A673 (cell line): Measurements from ENCODE around the gene BCAS1.

Experiments used
- EZH2 ChIP-seq: fragments of 200-600 bp; sonication (generic); IDR thresholded peaks from 2 replicates; pipeline ENCODE4 v1.6.1; 2017; ENCODE audit warnings: borderline replicate concordance, low read depth, mild to moderate bottlenecking, mixed read lengths, antibody characterized with exemption, low read length; ENCODE audit not compliant: poor library complexity, severe bottlenecking
- TF ChIP-seq, protein P1 (sequence below): fragments of 300-800, 200-600 bp; sonication (generic); conservative IDR thresholded peaks from 2 replicates; pipeline ENCODE4 v1.5.1; 2017; ENCODE audit warnings: low read depth, mild to moderate bottlenecking, antibody characterized with exemption, low read length, moderate library complexity, mixed read lengths

DNA sequence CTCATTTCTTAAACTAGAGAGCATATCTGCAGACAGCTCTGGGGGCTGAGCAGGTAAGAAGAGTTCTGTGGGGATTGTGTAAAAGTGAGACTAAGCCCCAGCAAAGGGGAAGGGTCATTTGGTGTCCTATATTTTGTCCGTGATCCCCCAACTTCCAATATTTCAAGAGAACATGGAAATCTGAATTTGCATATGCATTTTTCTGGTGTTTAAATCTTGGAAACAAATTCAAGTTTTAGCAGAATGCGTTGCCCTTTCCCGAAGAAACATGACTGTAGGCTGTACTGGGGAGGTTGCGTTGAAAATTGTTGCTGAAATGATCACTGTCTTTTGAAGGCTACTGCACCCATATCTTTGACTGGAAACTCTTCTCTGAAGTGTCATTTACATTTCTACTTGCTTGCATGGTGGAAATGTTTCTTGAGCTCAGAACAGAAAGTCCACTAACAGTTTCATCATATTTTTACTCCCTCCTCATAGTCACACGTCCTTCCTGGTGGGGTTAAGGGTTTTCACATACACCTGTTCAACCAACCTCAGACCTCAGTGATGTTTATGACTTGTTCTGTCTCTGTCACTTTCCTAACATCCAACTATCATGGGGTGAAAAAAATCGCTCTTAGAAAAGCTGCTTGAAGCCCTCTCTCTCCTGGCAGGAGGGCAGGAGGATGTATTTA is 140.3 kb downstream of the BCAS1 start:
- TF ChIP-seq, protein P1, sequence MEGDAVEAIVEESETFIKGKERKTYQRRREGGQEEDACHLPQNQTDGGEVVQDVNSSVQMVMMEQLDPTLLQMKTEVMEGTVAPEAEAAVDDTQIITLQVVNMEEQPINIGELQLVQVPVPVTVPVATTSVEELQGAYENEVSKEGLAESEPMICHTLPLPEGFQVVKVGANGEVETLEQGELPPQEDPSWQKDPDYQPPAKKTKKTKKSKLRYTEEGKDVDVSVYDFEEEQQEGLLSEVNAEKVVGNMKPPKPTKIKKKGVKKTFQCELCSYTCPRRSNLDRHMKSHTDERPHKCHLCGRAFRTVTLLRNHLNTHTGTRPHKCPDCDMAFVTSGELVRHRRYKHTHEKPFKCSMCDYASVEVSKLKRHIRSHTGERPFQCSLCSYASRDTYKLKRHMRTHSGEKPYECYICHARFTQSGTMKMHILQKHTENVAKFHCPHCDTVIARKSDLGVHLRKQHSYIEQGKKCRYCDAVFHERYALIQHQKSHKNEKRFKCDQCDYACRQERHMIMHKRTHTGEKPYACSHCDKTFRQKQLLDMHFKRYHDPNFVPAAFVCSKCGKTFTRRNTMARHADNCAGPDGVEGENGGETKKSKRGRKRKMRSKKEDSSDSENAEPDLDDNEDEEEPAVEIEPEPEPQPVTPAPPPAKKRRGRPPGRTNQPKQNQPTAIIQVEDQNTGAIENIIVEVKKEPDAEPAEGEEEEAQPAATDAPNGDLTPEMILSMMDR = no peak
- no peak for TF ChIP-seq EZH2
